GM12878 (cell line): ENCODE data around the gene RRAGB. TPM values are rescaled to one million over a fixed set of nuclear protein-coding genes. Genes with fewer than 3 reads are reported as not detected.

Source experiments
- ATAC-seq: fragments of 200-7000 bp; cut with Tn5 transposase; 3 replicates; pipeline ENCODE4 v1.9.1; 2020; ENCODE audit warnings: mild to moderate bottlenecking, moderate library complexity
- BruUV-seq: library from RNA; stranded (reverse); fragments of 400-500 nt; replicated peaks from 2 replicates; lab custom pipeline; 2021; lab: Mats Ljungman, UMichigan
- CTCF ChIA-PET: fragments of 300-600 bp; sonication (Branson Sonifier 250); formaldehyde crosslinking; extraction: SDS; loops from one replicate; lab custom pipeline; 2021; ENCODE audit warnings: inconsistent platforms; lab: Yijun Ruan, JAX
- POLR2A ChIA-PET: fragments of 350-600 bp; formaldehyde crosslinking; extraction: SDS; loops from one replicate; lab custom pipeline; 2021; ENCODE audit warnings: inconsistent platforms; lab: Charles Lee
- RAD21 ChIA-PET: fragments of 300-600 bp; sonication (Branson Sonifier 250); formaldehyde crosslinking; loops from one replicate; lab custom pipeline; 2023; ENCODE audit warnings: antibody characterized with exemption; ENCODE audit not compliant: unreplicated experiment; lab: Charles Lee
- SMC1A ChIA-PET: fragments of 300-600 bp; sonication (Branson Sonifier 250); formaldehyde crosslinking; loops from one replicate; lab custom pipeline; 2023; ENCODE audit not compliant: unreplicated experiment, uncharacterized antibody; lab: Charles Lee
- DNase-seq: peaks from one replicate; pipeline ENCODE4 v3.0.0-alpha.2; 2011; ENCODE audit warnings: low read depth, low spot score
- FAIRE-seq: peaks from 3 replicates; lab custom pipeline; 2011; peaks lifted over from hg19 to GRCh38; lab: Jason Lieb, UNC
- H2AFZ ChIP-seq: 2 replicates; pipeline ENCODE4 v1.6.0; 2011; ENCODE audit warnings: low read depth, low read length, control low read depth; ENCODE audit not compliant: control insufficient read depth
- H3K27ac ChIP-seq: 2 replicates; pipeline ENCODE4 v1.5.1; 2011; ENCODE audit warnings: control low read depth; ENCODE audit not compliant: control insufficient read depth, insufficient read depth
- H3K27me3 ChIP-seq, 2 experiments: replicated peaks in 1 of 2; 2 replicates each; pipeline versions ENCODE4 v1.6.0 to v1.6.1; 2011; ENCODE audit warnings: low read length in 1 of 2; ENCODE audit not compliant: control insufficient read depth in 2 of 2, insufficient read depth in 2 of 2
- H3K36me3 ChIP-seq, 2 experiments: 2 replicates each; pipeline ENCODE4 v1.5.1; 2011; ENCODE audit warnings: low read length in 1 of 2; ENCODE audit not compliant: control insufficient read depth in 2 of 2, insufficient read depth in 2 of 2
- H3K4me1 ChIP-seq: 2 replicates; pipeline ENCODE4 v1.6.1; 2011; ENCODE audit warnings: mild to moderate bottlenecking, low read length, moderate library complexity, mixed read lengths; ENCODE audit not compliant: control insufficient read depth, insufficient read depth
- H3K4me2 ChIP-seq: 2 replicates; pipeline ENCODE4 v1.6.0; 2011; ENCODE audit warnings: control low read depth; ENCODE audit not compliant: control insufficient read depth, insufficient read depth
- H3K4me3 ChIP-seq: fragments of 200-600 bp; sonication (generic); 2 replicates; pipeline ENCODE4 v1.5.1; 2016
- H3K79me2 ChIP-seq: 2 replicates; pipeline ENCODE4 v1.6.0; 2011; ENCODE audit warnings: low read length; ENCODE audit not compliant: control insufficient read depth, insufficient read depth
- H3K9ac ChIP-seq: 2 replicates; pipeline ENCODE4 v1.8.0; 2011; ENCODE audit warnings: low read length, control low read depth, mixed read lengths; ENCODE audit not compliant: control insufficient read depth, insufficient read depth
- H3K9me3 ChIP-seq: replicated peaks from 3 replicates; pipeline ENCODE4 v1.5.1; 2011; ENCODE audit warnings: mild to moderate bottlenecking, low read length; ENCODE audit not compliant: control insufficient read depth, insufficient read depth
- H4K20me1 ChIP-seq: 2 replicates; pipeline ENCODE4 v1.6.0; 2011; ENCODE audit not compliant: control insufficient read depth, insufficient read depth
- CTCF ChIP-seq, 3 experiments: IDR thresholded peaks in 2 of 3; conservative IDR thresholded peaks in 1 of 3; 2 replicates each; pipeline ENCODE4 v1.5.1; 2011; ENCODE audit warnings: low read depth in 3 of 3, low read length in 3 of 3, mild to moderate bottlenecking in 3 of 3, control low read depth in 2 of 3, moderate library complexity in 2 of 3, inconsistent platforms in 1 of 3, mixed read lengths in 1 of 3; ENCODE audit not compliant: control insufficient read depth in 2 of 3, insufficient read depth in 1 of 3; ENCODE audit errors: extremely low read depth in 1 of 3
- LARP7 ChIP-seq: fragments of 450-650 bp; IDR thresholded peaks from 2 replicates; pipeline ENCODE4 v1.6.1; 2017; ENCODE audit warnings: mild to moderate bottlenecking
- RAD21 ChIP-seq: IDR thresholded peaks from 2 replicates; pipeline ENCODE4 v1.6.1; 2011; ENCODE audit warnings: mild to moderate bottlenecking, low read depth, low read length, moderate library complexity; ENCODE audit not compliant: insufficient read depth
- SREBF2 ChIP-seq: IDR thresholded peaks from 2 replicates; pipeline ENCODE4 v1.6.1; 2012; ENCODE audit warnings: mild to moderate bottlenecking, low read length
- WGBS: methylation state at CpG from one replicate; pipeline ENCODE4 v1.1.6; 2016; ENCODE audit warnings: low lambda C conversion rate; ENCODE audit not compliant: insufficient replicate concordance, insufficient coverage; ENCODE audit errors: missing lambda C conversion rate; 5-methylcytosine and 5-hydroxymethylcytosine counted together
- in situ Hi-C: fragments of 300-500 bp; cut with MboI; formaldehyde crosslinking; loops from 9 replicates; pipeline ENCODE4 v1.14.3; 2018; ENCODE audit warnings: mixed read lengths
- intact Hi-C: fragments of 100-400 bp; cut with micrococcal nuclease; formaldehyde crosslinking; loops from one replicate; pipeline ENCODE4 v1.14.2; 2022; ENCODE audit not compliant: unreplicated experiment
- polyA plus RNA-seq, 11 experiments: library from polyadenylated mRNA; depleted of rRNA in 4 of 11; unstranded in 6 of 11; stranded (reverse) in 5 of 11; fragments of >200 nt; fragmentation: Nextera tagmentation in 4 of 11; fragmentation: Illumina TruSeq in 1 of 11; extraction: Ambion mirVana in 4 of 11; extraction: Trizol in 1 of 11; gene quantifications; 1 replicate in 1 of 11; 2 replicates in 10 of 11; pipeline versions ENCODE4 v1.2.1 to v1.2.3, GENCODE V29; 2011 to 2016; ENCODE audit warnings: inconsistent platforms in 2 of 11, missing spikeins in 2 of 11, low read depth in 1 of 11
- total RNA-seq, 4 experiments: library from RNA; depleted of rRNA in 3 of 4; stranded (reverse); fragments of >200 nt in 3 of 4; fragmentation: Illumina TruSeq in 1 of 4; extraction: Trizol in 1 of 4; gene quantifications; 2 replicates each; pipeline versions ENCODE4 v1.2.1 to v1.2.3, GENCODE V29; 2013 to 2021

Gene RRAGB
- total and polyA plus RNA-seq, 10 of the 15 experiments (the other 5 are each of a cell fraction or from before 2014, with no cell fraction given), result 8.2 to 30.8 (median 12.0) TPM

- TF ChIP-seq SREBF2, result no peak
- TF ChIP-seq, all 136 proteins: peak for 0
These were observed 3.4 kb upstream of the RRAGB start (continued) for GRCh38 chrX:55714161-55714560.

GRCh38 chrX:55715847-55716246, 1.7 kb upstream of the RRAGB start:
- POLR2A ChIA-PET, result no interaction called here
- no TSS peak for BruUV-seq
- H3K36me3 ChIP-seq, result no peaks in the 10 kb centered on the region
- ATAC-seq, result no peak
- SMC1A ChIA-PET, result interaction anchor here (0.7 kb wide), 1 partner anchor 150 kb away, joined by 3 read pairs; no protein-coding TSS in a partner anchor
- no peak overlapping the region for H3K9ac ChIP-seq
- RAD21 ChIA-PET, result no interaction called here
- peak in 2 of 3 experiments; percentile 20 to 28; a peak in 2 of 6 replicates for TF ChIP-seq CTCF (IDR thresholded peaks at IDR 0.05 in 2 of 3, conservative IDR thresholded peaks at IDR 0.05 in 1 of 3; ENCODE audit: control insufficient read depth in 2 of 3, extremely low read depth in 1 of 3, insufficient read depth in 1 of 3, low read depth in 3 of 3, low read length in 3 of 3)
- TF ChIP-seq LARP7, result no peak
- TF ChIP-seq RAD21, result 0 out of 2 replicates have a peak, but pooled peaks have one; percentile 1
- no peaks in the 10 kb centered on the region for H4K20me1 ChIP-seq
- in situ Hi-C loops (loop anchor here (10.0 to 25.0 kb wide), 3 partner anchors 271 to 1271 kb away; partner anchors contain the start of genes NBDY and SPIN3), intact Hi-C loops (loop anchor here (5.0 to 10.0 kb wide), 3 partner anchors 79 to 531 kb away; partner anchors contain the start of gene KLF8)
- no peak for FAIRE-seq
- H3K4me2 ChIP-seq, result no peak overlapping the region
- DNase-seq, result no peak
- H3K27ac ChIP-seq, result no peak overlapping the region
- H3K4me1 ChIP-seq, result no peaks in the 10 kb centered on the region
- CTCF ChIA-PET, result interaction anchor here (0.6 kb wide), 1 partner anchor 37 kb away, joined by 3 read pairs; no protein-coding TSS in a partner anchor
- no peak overlapping the region for H3K4me3 ChIP-seq
- no peak overlapping the region; the same call in 1 of the 2 replicates for H2AFZ ChIP-seq
- WGBS, result 8% methylated on average over 7 of the region's 7 CpGs
- H3K79me2 ChIP-seq, result peaks cover 12% of the 10 kb centered on the region
- no peaks in the 10 kb centered on the region for H3K27me3 ChIP-seq
- H3K9me3 ChIP-seq, result no peaks in the 10 kb centered on the region
